ENCODE results near the gene SPTBN1.

The SPTBN1 gene

DNA sequence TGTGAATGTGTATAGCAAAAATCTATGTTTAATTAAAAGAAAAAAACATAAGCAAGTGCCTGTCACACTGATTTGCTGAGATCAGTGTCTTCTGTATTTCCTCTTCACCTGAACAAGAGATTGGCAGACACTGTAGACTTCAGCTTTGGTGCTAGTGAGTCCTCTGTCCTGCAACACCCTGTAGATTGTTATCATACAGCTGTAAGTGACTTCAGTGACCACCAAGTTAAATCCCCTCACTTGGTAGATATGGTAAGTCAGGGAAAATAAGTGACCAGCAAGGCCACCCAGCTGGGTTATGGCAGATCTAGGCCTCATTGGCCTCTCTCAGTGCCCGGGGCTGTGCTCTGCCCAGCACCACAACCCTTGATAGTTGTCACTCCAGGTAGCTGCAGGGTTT, 147.7 kb downstream of the SPTBN1 start:
- DNase-seq (ENCODE audit: low read depth in 1 of 2, low spot score in 1 of 2), result no peak

DNA sequence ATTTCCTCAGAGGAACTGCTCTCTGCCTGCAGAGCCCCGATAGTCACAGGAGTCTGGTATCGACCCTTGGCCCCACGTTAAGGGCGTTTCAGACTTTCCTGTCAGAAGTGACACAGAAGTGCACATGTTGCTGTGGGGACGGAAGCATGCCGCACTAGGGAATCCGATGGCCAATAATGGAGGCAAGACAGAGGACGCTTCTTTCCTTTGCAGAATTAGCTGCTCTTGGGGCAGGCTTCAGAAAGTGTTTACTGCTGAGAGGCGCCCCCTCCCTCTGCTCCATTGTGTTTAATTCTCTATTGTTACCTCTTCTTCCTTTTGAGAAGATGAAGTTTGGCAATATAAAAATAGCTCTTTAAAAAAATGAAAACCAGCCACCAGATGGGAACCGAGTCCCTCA, 148.7 kb downstream of the SPTBN1 start:
- DNase-seq (ENCODE audit: low read depth in 1 of 2, low spot score in 1 of 2), result no peak

DNA sequence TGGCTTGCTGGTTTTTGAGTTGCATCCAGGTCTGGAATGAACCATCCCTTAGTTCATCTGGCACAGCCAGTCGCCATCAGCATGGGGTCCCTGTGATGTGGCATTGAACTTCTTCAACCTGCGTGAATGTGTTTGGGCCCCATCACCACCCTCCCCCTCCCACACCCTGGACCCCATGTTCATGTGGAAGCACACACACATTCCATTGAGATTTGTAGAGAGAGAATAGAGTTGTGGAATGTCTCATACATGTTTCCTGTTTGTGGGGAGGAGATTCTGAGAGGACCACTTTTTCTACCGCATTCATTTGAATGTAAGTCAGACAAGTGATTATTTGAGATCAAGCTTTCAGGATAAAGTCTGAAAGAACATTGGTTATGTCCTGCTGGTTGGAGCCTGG, 149.7 kb downstream of the SPTBN1 start:
- DNase-seq (ENCODE audit: low read depth in 1 of 2, low spot score in 1 of 2), result no peak

DNA sequence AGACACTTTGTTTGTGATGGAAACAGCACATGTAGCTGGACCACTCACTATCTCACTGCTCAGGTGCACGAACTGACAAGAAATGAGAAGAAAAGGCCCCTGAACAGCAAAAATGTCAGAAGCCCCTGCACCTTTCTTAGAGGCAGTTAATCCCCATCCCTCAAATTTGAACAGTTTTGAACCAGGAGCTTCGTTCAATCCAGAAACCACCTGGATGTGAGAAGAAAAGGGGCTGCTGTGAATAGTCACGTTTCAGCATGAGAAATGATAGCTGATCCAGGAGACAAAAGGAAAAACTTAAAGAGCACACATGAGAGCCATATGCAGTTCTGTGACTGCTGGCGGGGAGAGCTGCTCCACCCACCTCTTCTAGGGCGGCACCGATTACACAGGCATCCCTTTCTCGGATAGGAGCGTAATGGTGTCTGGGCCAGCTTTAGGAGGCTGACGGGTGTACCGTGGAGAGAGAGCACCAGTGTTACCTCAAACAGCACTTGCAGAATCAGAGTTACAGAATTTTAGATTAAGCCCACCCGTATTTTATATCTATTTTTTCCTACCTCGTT, 150.3 kb downstream of the SPTBN1 start:
- no peak for DNase-seq (ENCODE audit: low read depth in 1 of 2, low spot score in 1 of 2)

DNA sequence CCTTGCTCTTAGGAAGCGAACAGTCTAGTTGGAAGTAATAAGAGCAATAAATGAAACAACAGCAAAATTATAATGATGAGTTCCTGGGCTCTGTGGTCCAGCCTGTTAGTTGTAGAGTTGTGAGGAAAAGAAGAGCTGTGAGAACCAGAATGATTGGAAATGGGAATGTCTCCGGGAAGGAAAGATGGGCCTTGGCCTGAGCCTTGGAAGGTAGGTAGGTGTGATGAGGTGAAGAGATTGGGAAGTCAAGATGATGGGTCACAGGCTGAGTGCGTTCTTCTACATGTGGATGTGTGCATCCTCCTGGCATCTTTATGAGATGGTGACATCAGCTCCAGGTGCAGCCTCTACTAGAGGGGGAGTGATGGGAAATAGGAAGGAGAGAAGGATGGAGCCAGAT, 152.1 kb downstream of the SPTBN1 start:
- DNase-seq (ENCODE audit: low read depth in 1 of 2, low spot score in 1 of 2), result no peak

DNA sequence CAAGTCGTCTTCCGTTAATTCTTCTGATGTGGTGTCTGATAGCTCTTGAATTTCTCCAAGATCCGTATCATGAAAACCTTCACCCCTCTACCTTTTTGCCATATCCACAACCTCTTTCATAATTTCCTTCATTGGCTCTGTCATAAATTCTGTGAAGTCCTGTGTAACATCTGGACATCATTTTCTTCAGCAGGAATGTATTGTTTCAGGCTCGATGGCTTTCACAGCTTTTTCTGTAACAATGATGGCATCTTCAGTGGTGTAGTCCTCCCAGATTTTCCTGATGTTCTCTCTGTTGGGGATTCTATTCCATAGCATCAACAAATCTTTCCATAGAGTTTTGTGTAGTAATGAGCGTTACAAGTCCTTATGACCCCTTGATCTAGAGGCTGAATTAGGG, 153.1 kb downstream of the SPTBN1 start:
- DNase-seq (ENCODE audit: low read depth in 1 of 2, low spot score in 1 of 2), result no peak

DNA sequence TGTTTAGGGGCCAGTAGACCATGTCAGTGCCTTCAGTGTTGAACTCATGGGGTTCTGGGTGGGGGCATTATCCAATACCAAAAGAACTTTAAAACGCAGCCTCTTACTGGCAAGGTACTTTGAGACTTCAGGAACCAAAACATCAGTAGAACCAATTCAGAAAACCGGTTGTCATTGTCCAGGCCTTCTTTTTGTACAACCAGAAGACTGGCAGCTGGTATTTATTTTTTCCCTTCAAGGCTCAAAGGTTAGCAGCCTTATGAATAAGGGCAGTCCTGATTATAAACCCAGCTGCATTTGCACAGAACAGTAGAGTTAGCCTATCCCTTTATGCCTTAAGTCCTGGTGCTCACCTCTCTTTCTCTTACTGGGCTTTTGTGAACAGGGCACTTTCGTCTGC, 153.5 kb downstream of the SPTBN1 start:
- DNase-seq (ENCODE audit: low read depth in 1 of 2, low spot score in 1 of 2), result no peak

DNA sequence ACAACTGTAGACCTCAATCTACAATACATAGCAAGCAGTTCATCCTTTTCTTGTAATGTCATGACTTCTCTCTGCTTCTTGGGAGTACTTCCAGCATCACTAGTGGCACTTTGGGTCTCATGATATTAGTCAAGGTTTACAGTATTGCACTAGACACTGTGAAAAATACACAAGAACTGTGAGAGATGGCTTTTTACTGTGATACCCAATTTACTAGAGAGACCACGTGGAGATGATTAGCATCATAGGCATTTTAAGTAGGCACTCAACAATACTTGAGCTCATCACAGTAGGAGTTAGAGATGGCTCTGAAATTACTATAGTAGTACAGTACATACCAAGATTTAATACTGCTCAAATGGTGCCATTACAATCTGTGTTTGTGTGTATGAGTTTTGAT, 154.6 kb downstream of the SPTBN1 start:
- no peak for DNase-seq (ENCODE audit: low read depth in 1 of 2, low spot score in 1 of 2)

DNA sequence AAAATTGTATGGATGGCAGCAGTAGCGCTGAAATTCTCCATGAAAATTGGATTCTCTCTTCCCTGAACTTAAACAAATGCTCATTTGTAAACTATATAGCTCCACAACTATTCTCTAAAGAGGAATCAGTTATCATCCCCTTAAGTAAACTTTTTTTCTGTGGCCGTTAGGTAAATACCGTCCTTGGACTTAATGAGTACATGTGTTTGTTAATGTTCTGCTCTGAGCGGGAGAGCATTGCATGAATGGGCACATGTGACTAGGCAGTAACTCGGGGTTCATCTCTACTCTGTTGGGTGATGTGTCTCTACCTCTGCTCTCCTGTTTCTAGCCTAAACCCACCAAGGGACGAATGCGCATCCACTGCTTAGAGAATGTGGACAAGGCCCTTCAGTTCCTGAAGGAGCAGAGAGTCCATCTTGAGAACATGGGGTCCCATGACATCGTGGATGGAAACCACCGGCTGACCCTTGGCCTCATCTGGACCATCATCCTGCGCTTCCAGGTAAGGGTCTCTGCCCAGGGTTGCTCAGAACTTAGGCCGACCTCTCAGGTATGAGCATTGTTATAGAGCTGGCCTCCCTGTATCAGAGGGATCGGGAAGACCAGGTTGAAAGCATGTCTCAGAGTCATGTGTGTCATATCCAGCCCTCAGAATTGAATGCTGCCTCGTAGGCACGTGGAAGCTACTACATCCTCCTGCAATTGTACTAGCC, 155.9 kb downstream of the SPTBN1 start:
- no peak for DNase-seq (ENCODE audit: low read depth in 1 of 2, low spot score in 1 of 2)

DNA sequence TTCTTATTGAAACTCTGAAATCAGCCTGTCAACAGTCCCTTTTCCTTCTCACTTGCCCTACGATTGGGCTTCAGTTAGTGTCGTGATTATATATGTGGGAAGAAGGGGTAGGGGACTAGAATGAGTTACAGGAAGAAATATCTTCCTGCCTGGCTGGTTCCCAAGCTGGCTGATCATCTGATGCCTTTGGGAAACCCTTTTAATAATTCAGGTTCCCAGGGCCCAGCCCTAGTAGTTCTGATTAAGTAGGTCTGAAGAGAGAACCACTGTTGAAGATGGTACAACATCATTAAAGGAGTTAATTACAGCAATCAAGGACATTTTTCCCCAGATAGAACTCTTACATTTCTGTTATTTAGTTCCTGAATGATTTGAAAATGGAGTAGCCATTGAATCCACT, 157.3 kb downstream of the SPTBN1 start:
- no peak for DNase-seq (ENCODE audit: low read depth in 1 of 2, low spot score in 1 of 2)

DNA sequence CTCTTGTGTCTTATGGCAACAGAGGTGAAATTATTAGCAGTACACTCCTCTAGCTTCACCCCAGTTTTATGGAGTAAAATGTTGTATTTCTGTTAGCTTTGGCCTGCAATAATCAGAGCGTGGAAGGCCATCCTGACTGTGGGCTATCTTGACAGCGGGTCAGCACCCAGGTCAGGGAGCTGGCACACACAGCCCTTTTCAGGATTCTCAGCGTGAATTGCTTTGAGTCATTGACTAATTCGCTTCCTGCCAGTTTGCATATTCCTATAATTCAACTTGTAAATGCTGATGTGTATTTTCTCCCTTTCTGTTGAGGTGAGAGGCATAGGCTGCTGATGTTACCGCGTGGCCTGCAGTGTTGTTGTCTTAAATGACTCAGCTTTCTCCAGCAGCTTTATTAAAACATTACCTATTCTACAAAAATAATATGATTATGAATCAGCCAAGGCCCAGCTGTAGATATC, 157.7 kb downstream of the SPTBN1 start:
- no peak for DNase-seq (ENCODE audit: low read depth in 1 of 2, low spot score in 1 of 2)

DNA sequence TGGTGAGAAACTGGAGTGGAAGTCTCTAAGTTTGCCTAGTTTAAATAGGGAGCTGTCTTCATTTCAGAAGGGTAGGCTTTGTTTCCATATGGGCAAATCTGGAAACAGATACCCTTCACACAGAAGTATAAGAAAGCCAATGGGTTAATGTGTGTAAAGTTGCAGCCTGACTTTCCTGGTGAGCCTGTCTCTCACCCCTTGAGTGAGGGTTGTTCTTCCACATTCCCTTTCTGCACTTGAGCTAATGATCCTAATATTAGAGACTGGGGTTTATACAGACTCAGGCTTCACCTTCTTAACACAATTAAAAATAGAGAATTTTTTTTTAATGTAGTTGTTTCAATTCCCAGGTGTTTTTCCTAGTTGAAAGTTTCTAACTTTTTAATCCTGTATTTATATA, 158.7 kb downstream of the SPTBN1 start:
- DNase-seq (ENCODE audit: low read depth in 1 of 2, low spot score in 1 of 2), result no peak

DNA sequence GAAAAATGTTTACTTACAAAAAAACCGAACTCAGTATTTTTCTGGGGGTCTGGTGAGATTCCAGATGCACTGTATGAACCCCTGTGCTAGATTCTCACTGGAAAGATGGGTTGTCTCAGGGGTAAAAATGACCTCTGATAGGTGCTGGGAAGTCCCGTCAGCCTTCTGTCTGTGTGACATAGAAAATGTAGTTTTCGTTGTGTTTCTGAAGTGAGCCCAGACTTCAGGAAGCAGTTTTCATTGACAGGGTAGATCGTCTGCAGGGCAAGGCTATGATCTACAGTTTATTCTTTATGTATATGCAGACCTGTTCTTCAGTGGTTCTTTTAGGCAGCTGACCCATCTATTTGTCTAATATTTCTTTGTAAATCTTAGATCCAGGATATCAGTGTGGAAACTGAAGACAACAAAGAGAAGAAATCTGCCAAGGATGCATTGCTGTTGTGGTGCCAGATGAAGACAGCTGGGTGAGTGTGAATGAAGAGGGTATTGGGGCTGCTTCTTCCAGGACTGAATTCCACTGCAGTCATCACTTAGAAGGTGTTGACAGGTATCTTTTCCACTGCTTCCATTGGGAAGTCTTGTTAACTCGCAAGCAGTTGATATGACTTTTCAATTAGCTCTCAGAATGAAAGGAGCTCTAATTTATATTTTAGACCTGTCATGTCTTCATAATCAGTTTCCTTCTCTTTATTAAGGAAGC, 159.9 kb downstream of the SPTBN1 start:
- no peak for DNase-seq (ENCODE audit: low read depth in 1 of 2, low spot score in 1 of 2)

DNA sequence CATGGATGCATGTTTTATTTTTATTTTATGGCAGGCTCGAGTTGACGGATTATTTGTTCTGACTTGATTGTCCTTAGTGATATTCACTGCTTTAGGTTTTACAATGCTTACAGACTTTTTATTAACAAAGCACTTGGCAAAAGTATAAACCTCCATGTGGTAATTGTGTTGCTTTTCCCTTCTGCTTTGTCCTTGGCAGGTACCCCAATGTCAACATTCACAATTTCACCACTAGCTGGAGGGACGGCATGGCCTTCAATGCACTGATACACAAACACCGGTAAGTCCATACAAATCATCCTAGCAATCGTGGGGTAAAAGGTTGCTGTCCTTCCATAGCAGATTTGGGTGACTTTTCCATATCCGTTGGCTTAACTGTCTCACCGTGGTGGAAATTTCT, 161.3 kb downstream of the SPTBN1 start:
- DNase-seq (ENCODE audit: low read depth in 1 of 2, low spot score in 1 of 2), result no peak

DNA sequence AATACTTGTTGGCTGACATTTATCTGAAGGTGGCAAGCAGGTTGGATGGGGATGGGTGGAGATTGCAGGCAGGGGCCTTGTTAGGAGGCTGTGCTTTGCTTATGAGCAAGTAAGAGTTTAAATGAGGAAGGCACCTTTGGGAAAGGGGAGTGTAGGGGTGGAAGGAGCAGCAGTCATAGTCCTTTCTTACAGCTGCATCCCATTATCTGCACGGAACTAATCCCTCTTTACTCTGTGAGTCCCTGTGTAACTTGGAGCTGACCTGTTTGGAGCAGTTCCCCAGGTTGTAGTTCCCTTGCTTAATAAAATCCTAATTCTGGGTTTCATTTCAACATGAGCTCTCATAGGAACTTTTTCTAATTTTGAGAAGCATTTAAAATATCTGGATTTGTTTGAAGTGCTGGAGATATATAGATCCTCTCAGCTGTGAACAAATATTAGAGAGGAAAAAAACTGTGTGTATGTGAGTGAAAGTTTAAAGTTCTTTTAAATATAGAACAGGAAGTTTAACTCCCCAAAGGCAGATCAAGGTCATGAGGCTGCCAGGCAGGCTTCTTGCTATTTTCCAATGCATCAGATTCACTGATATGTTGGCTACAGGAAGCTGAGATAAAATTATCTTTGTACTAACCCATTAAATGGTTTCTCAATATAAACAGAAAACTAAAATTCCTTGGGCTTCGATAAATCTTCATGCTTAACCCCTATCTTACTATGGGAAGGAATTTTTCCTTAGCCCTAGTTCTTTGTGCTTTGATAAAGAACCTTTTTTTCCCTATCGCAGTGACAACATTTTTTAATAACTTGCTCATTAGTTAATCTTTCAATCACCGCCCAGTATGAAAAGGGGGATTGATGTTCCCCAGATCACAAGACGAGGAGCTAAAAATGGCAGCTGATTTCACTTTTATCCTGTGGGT, 162.8 kb downstream of the SPTBN1 start:
- no peak for DNase-seq (ENCODE audit: low read depth in 1 of 2, low spot score in 1 of 2)

DNA sequence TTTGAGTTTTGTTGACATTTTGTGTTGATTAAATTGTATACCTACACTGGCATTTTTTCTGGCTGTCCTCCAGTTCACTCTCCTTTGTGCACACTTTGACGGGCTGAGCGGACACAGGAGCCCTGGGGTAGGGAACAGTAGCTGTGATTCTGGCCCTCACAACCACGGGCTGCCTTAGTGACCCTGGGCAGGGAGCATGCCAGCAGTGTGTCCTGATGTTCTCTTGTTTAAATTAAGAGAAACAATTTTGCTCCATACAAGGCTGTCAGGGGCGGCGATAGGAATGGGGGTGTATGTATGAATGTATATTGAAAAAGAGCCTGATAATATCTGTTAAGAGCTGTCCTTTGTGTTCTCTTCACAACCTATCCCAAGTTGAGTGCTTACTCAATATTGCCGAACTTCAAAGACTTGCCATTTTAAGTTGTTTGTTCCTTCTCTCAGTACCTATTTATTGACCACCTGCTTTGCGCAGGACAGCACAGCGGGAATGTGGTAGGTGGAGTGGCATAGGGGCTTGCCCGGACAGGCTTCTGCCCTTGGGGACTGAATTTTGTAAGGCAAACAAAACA, 163.6 kb downstream of the SPTBN1 start:
- DNase-seq (ENCODE audit: low read depth in 1 of 2, low spot score in 1 of 2), result no peak

DNA sequence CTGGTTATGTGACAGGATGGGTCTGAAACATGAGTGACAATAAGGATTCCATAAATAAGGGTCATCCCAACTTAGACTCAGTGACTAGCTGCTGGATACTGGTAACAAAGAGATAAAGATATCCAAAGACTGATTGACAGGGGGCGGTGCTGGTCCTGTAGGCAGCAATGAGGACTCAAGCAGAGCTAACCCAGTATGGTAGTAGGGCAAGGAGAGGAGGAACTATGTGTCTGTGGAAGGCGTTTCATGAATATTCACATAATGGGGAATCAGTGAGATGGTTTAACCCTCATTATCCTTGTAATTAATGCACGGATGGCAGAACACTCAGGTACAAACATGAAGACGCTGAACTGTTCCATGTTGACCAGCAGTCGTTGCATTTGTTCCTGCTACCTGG, 164.8 kb downstream of the SPTBN1 start:
- no peak for DNase-seq (ENCODE audit: low read depth in 1 of 2, low spot score in 1 of 2)

DNA sequence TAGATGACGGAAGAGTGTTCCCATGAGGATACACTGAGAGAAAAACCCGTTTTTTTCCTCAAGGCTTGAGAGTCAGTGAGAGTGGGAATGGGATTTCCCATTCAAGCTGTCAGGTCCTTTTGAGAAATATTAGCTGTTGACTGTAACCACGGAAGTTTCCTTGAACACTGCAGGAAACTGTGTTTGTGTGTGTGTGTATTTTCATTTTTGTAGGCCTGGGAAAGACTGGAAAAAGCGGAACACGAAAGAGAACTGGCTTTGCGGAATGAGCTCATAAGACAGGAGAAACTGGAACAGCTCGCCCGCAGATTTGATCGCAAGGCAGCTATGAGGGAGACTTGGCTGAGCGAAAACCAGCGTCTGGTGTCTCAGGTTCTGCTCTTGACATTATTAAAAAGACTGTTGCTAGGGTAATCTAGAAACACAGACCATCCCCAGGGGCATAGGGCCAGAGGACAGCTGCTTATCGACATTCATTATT, 168.5 kb downstream of the SPTBN1 start:
- no peak for DNase-seq (ENCODE audit: low read depth in 1 of 2, low spot score in 1 of 2)

DNA sequence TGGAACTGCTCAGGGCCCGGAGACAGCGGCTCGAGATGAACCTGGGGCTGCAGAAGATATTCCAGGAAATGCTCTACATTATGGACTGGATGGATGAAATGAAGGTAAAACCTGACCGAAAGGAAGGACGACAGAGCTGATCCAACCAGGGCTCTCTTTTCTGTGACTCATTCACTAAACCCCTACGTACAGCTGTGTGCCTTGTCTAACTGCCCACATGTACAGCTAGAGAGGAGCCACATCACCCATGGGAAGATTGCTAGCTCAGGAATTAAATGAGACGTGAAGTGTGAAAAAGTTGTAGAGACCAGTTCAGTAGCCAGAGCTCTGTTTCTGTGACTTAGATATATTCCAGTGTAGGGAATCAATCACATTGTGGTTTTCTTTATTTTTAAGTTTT, 170.0 kb downstream of the SPTBN1 start:
- no peak for DNase-seq (ENCODE audit: low read depth in 1 of 2, low spot score in 1 of 2)

DNA sequence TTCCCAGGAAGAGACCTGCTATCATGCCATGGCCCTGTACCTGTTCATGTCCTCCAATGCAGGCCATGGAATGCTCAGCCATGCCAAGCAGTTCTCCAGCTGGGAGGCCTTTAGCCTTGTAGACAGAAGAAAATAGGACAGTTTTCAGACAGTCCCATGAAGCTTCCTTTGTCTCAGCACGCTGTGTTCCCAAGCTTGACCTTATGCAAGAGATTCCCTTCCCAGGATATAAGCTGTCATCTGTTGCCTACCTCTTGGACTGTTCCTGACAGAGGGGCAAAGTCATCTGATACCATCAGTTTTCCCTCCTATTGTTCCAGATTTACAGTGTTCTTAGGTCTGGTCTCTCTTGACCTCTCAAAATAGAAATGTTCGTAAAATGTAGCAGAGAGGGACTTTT, 170.8 kb downstream of the SPTBN1 start:
- DNase-seq (ENCODE audit: low read depth in 1 of 2, low spot score in 1 of 2), result no peak

DNA sequence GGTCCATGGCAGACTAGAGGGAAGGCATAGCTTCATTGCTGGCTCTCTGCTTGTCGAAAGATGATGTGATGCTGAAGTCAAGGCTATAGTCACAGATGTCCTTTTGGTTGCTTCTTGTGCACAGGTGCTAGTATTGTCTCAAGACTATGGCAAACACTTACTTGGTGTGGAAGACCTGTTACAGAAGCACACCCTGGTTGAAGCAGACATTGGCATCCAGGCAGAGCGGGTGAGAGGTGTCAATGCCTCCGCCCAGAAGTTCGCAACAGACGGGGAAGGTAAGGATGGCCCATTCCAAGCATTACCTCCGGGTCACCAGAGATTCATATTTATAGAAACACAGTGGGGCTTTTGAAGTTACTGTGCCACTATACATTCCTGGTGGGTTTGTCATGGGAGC, 171.8 kb downstream of the SPTBN1 start:
- DNase-seq (ENCODE audit: low read depth in 1 of 2, low spot score in 1 of 2), result no peak
